Head of caudate nucleus (tissue), 42 donors: ENCODE measurements around the gene GLIPR1.

Experiments used
- DNase-seq, 42 donors: peaks; one replicate each; pipeline versions ENCODE4 v3.0.0 to v3.0.0-alpha.2; 2020 to 2021; ENCODE audit warnings: mixed read lengths in 7 of 42
- intact Hi-C: fragments of 100-400 bp; cut with DNase I; formaldehyde crosslinking; loops from one replicate; pipeline ENCODE4 v1.15.0; 2022

The GLIPR1 gene

GRCh38 chr12:75548879-75549278, 68.3 kb downstream of the GLIPR1 start:
- intact Hi-C loops = no loop called here
- no peak for DNase-seq

DNA sequence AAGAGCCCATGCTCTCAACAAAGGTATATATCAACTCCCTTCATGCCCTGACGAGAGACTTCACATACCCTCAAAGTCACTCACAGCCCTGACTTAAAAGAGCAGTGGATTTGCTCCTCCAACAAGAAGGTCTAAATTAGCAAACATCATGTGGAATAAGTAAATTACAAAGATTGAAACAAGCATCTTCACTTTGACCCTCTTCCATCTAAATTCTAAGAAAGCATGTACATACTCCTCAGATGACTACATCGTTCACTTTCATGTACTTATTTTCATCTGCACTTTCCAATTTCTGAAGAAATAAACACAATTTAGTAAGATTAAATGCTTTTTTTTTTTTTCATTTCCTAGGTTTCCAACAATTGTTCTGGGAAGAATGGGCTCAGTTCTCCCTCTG, 69.4 kb downstream of the GLIPR1 start:
- intact Hi-C loops = no loop called here
- no peak for DNase-seq

DNA sequence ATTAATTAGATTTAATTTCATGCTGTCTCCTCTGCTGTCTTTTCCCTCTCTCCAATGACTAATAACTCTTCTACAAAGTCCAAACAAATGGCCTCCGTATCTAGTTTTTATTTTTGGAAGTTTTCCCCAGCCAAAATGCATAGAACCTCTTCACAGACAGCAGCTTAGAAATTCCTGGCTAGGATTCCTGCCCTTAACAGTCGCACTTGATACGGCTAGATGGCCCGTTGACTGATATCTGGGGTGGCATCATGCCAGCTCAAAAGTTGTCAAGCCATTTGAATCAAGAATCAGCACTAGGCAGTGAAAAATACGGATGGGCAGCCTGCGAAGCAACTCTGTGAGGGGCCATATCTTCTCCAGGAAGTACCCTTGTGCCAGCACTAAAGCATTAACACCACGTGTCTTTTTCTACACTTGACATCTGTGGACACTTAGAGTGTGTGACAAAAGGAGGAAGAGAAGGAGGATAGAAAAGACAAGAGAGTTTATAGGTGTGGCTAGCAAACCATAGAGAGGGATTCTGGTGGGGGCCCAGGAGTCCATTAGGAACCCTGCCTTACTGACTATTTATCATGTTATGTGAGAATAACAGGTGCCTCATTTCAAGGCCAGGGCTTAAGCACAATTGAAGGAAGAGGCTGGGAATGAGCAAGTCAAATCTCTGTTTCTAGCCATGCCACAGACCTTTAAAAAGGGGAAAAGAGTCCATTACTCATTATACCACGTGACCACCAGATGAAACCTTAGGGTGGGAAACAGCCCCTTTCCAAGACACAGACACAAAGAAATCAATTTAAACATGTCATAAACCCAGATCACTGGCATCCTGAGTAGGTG, 70.1 kb downstream of the GLIPR1 start:
- DNase-seq = no peak
- intact Hi-C loops = no loop called here

- intact Hi-C loops = no loop called here
- no peak for DNase-seq
Observed at GRCh38 chr12:75551477-75551876, 70.9 kb downstream of the GLIPR1 start.

- intact Hi-C loops = no loop called here
- no peak for DNase-seq
Observed at GRCh38 chr12:75553398-75553797, 72.8 kb downstream of the GLIPR1 start.
